Cardiac muscle cell (in vitro differentiated cells and primary cell): ENCODE results near the gene NFIA. TPM values are rescaled to one million over a fixed set of nuclear protein-coding genes. Genes with fewer than 3 reads are reported as not detected.

Experiments
- DNase-seq, 2 donors: peaks; one replicate each; pipeline versions ENCODE4 v3.0.0 to v3.0.0-alpha.2; 2010 to 2017; ENCODE audit warnings: low read depth in 1 of 2, low spot score in 1 of 2
- H3K27ac ChIP-seq: fragments of 200-600 bp; sonication (generic); 2 replicates; pipeline ENCODE4 v1.5.1; 2016
- H3K27me3 ChIP-seq: fragments of 200-600 bp; sonication (generic); 2 replicates; pipeline ENCODE4 v1.6.0; 2016; ENCODE audit warnings: control low read depth
- H3K36me3 ChIP-seq: fragments of 200-600 bp; sonication (generic); 2 replicates; pipeline ENCODE4 v1.5.1; 2016; ENCODE audit warnings: control low read depth
- H3K4me1 ChIP-seq: fragments of 200-600 bp; sonication (generic); 2 replicates; pipeline ENCODE4 v1.8.1; 2017; ENCODE audit warnings: low read depth, mild to moderate bottlenecking, mixed run types
- H3K4me3 ChIP-seq: fragments of 200-600 bp; sonication (generic); 2 replicates; pipeline ENCODE4 v1.5.1; 2016; ENCODE audit warnings: mild to moderate bottlenecking
- H3K9me3 ChIP-seq: fragments of 200-600 bp; sonication (generic); 2 replicates; pipeline ENCODE4 v1.5.1; 2017; ENCODE audit warnings: low read depth, mild to moderate bottlenecking, control low read depth
- CTCF ChIP-seq: IDR thresholded peaks from 2 replicates; pipeline ENCODE4 v1.5.1; 2012; ENCODE audit warnings: low read depth, mild to moderate bottlenecking, low read length
- polyA plus RNA-seq: library from polyadenylated mRNA; unstranded; fragments of >200 nt; fragmentation: Nextera tagmentation; extraction: Ambion mirVana; gene quantifications from 2 replicates; pipeline ENCODE4 v1.2.1, GENCODE V29; 2016
- total RNA-seq: library from RNA; depleted of rRNA; stranded (reverse); fragments of >200 nt; gene quantifications from 2 replicates; pipeline ENCODE4 v1.2.3, GENCODE V29; 2016

NFIA gene
- total and polyA plus RNA-seq, 2 experiments from 2014 or later, result 10.1 to 12.0 TPM

GRCh38 chr1:61191433-61191720 lies 109.0 kb downstream of the NFIA start:
- DNase-seq, result no peak
- no peak for TF ChIP-seq CTCF
- H3K36me3 ChIP-seq, result no peaks in the 10 kb centered on the region
- peaks cover 4% of the 10 kb centered on the region for H3K4me1 ChIP-seq
- H3K9me3 ChIP-seq, result no peaks in the 10 kb centered on the region
- H3K4me3 ChIP-seq, result no peak overlapping the region
- no peak overlapping the region for H3K27ac ChIP-seq
- H3K27me3 ChIP-seq, result no peaks in the 10 kb centered on the region

- peaks cover 4% of the 10 kb centered on the region for H3K4me1 ChIP-seq
- H3K27ac ChIP-seq, result no peak overlapping the region
- TF ChIP-seq CTCF, result no peak
- H3K36me3 ChIP-seq, result no peaks in the 10 kb centered on the region
- H3K9me3 ChIP-seq, result no peaks in the 10 kb centered on the region
- H3K4me3 ChIP-seq, result no peak overlapping the region
- peak in 1 of 2 donors; percentile 60 for DNase-seq
- H3K27me3 ChIP-seq, result no peaks in the 10 kb centered on the region
These were observed 110.4 kb downstream of the NFIA start for GRCh38 chr1:61192663-61193330.

- no peak overlapping the region for H3K27ac ChIP-seq
- no peaks in the 10 kb centered on the region for H3K27me3 ChIP-seq
- H3K36me3 ChIP-seq, result no peaks in the 10 kb centered on the region
- H3K9me3 ChIP-seq, result no peaks in the 10 kb centered on the region
- no peak for DNase-seq
- TF ChIP-seq CTCF, result no peak
- peaks cover 4% of the 10 kb centered on the region for H3K4me1 ChIP-seq
- H3K4me3 ChIP-seq, result no peak overlapping the region
These were observed 111.4 kb downstream of the NFIA start for GRCh38 chr1:61193808-61194207.

- no peaks in the 10 kb centered on the region for H3K36me3 ChIP-seq
- H3K4me1 ChIP-seq, result peaks cover 4% of the 10 kb centered on the region
- no peak for DNase-seq
- no peak overlapping the region for H3K4me3 ChIP-seq
- H3K9me3 ChIP-seq, result no peaks in the 10 kb centered on the region
- TF ChIP-seq CTCF, result no peak
- H3K27ac ChIP-seq, result no peak overlapping the region
- no peaks in the 10 kb centered on the region for H3K27me3 ChIP-seq
These were observed 116.2 kb downstream of the NFIA start for GRCh38 chr1:61198554-61198953.

GRCh38 chr1:61201035-61201434 lies 118.7 kb downstream of the NFIA start:
- no peaks in the 10 kb centered on the region for H3K36me3 ChIP-seq
- no peaks in the 10 kb centered on the region for H3K9me3 ChIP-seq
- no peaks in the 10 kb centered on the region for H3K4me1 ChIP-seq
- TF ChIP-seq CTCF, result no peak
- H3K27ac ChIP-seq, result no peak overlapping the region
- no peak for DNase-seq
- H3K4me3 ChIP-seq, result no peak overlapping the region
- no peaks in the 10 kb centered on the region for H3K27me3 ChIP-seq
